ENCODE data around the gene GDPD5.

GRCh38 chr11:75474240-75474639, 51.5 kb downstream of the GDPD5 start:
- TF ChIP-seq CTCF (conservative IDR thresholded peaks at IDR 0.05) = no peak
- no peak for TF ChIP-seq ZFX (IDR thresholded peaks at IDR 0.05)

Measured in C4-2B (cell line).